T47D (cell line): ENCODE data around the gene BAIAP3.

Experiments used
- DNase-seq, 2 experiments: peaks; one replicate each; pipeline versions ENCODE4 v3.0.0 to v3.0.0-alpha.2; 2011 to 2012; ENCODE audit warnings: low read depth in 1 of 2, low spot score in 1 of 2
- JUND ChIP-seq: IDR thresholded peaks from 2 replicates; pipeline ENCODE4 v1.6.1; 2012; ENCODE audit warnings: low read depth
- in situ Hi-C: cut with HindIII; loops from 2 replicates; pipeline ENCODE4 v1.10.0; 2016; ENCODE audit warnings: low sequenced_read_pairs, low pct_unique_long_range_greater_than_20kb

Gene BAIAP3

GRCh38 chr16:1314399-1315068, 18.9 kb upstream of the BAIAP3 start:
- DNase-seq: no peak
- in situ Hi-C loops: no loop called here
- no peak for TF ChIP-seq JUND

GRCh38 chr16:1315081-1316032, 18.1 kb upstream of the BAIAP3 start:
- in situ Hi-C loops: no loop called here
- no peak for DNase-seq
- no peak for TF ChIP-seq JUND

GRCh38 chr16:1316033-1316405, 17.4 kb upstream of the BAIAP3 start:
- in situ Hi-C loops: no loop called here
- no peak for DNase-seq
- TF ChIP-seq JUND: no peak

- in situ Hi-C loops: no loop called here
- no peak for TF ChIP-seq JUND
- DNase-seq: no peak
Observed at GRCh38 chr16:1317479-1318267, 15.8 kb upstream of the BAIAP3 start.

GRCh38 chr16:1318268-1318545, 15.2 kb upstream of the BAIAP3 start:
- no peak for DNase-seq
- in situ Hi-C loops: no loop called here
- no peak for TF ChIP-seq JUND

- in situ Hi-C loops: no loop called here
- no peak for TF ChIP-seq JUND
- no peak for DNase-seq
Observed at GRCh38 chr16:1319041-1319440, 14.4 kb upstream of the BAIAP3 start.

GRCh38 chr16:1320097-1320496, 13.3 kb upstream of the BAIAP3 start:
- no peak for DNase-seq
- no peak for TF ChIP-seq JUND
- in situ Hi-C loops: no loop called here

- DNase-seq: no peak
- in situ Hi-C loops: no loop called here
- TF ChIP-seq JUND: no peak
Observed at GRCh38 chr16:1320658-1321240, 12.7 kb upstream of the BAIAP3 start.

- in situ Hi-C loops: no loop called here
- no peak for DNase-seq
- TF ChIP-seq JUND: no peak
Observed at GRCh38 chr16:1322407-1322806, 11.0 kb upstream of the BAIAP3 start.

GRCh38 chr16:1323296-1324239, 9.9 kb upstream of the BAIAP3 start:
- in situ Hi-C loops: no loop called here
- DNase-seq: no peak
- TF ChIP-seq JUND: no peak

- in situ Hi-C loops: no loop called here
- TF ChIP-seq JUND: no peak
- no peak for DNase-seq
Observed at GRCh38 chr16:1324286-1324826, 9.1 kb upstream of the BAIAP3 start.
